Right lobe of liver (tissue), 4 donors: ENCODE results near the gene HOXD9.

Source experiments
- POLR2A ChIP-seq: fragments of 450-650 bp; IDR thresholded peaks from one replicate; pipeline ENCODE4 v1.6.1; 2017; ENCODE audit warnings: antibody characterized with exemption, mild to moderate bottlenecking
- TF ChIP-seq, protein P1 (sequence below), 4 donors: fragments of 200-600 bp in 3 of 4; fragments of 450-650 bp in 1 of 4; IDR thresholded peaks; one replicate each; pipeline versions ENCODE4 v1.5.1 to v1.8.0; 2016 to 2022; ENCODE audit warnings: antibody characterized with exemption in 4 of 4, mild to moderate bottlenecking in 2 of 4
- donor health status: DM: no; HTN: no; CAD: no.
- donor health status: DM: no; HTN: no; CAD: no.
- donor health status: DM: no; HTN: yes; CAD: no.

- no peak for TF ChIP-seq POLR2A
- TF ChIP-seq, protein P1, sequence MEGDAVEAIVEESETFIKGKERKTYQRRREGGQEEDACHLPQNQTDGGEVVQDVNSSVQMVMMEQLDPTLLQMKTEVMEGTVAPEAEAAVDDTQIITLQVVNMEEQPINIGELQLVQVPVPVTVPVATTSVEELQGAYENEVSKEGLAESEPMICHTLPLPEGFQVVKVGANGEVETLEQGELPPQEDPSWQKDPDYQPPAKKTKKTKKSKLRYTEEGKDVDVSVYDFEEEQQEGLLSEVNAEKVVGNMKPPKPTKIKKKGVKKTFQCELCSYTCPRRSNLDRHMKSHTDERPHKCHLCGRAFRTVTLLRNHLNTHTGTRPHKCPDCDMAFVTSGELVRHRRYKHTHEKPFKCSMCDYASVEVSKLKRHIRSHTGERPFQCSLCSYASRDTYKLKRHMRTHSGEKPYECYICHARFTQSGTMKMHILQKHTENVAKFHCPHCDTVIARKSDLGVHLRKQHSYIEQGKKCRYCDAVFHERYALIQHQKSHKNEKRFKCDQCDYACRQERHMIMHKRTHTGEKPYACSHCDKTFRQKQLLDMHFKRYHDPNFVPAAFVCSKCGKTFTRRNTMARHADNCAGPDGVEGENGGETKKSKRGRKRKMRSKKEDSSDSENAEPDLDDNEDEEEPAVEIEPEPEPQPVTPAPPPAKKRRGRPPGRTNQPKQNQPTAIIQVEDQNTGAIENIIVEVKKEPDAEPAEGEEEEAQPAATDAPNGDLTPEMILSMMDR (IDR thresholded peaks at IDR 0.05), result no peak
These were observed 30.0 kb downstream of the HOXD9 start for GRCh38 chr2:176152350-176153181.
